ENCODE measurements around the gene PWWP2B.

Gene PWWP2B

GRCh38 chr10:132459301-132460003 is 62.5 kb downstream of the PWWP2B start:
- TF ChIP-seq EZH2phosphoT487 (IDR thresholded peaks at IDR 0.05; ENCODE audit: borderline replicate concordance) (no peak), CTCF (conservative IDR thresholded peaks at IDR 0.05; ENCODE audit: low read length) (no peak)
- H3F3A ChIP-seq (ENCODE audit: low read depth), result no peaks in the 10 kb centered on the region
- H3K4me2 ChIP-seq (ENCODE audit: low read depth, low read length, poor library complexity, severe bottlenecking), result no peak overlapping the region
- H3K36me3 ChIP-seq (ENCODE audit: insufficient read depth, low read length), result no peaks in the 10 kb centered on the region
- no peaks in the 10 kb centered on the region for H4K20me1 ChIP-seq (ENCODE audit: insufficient read depth, low read length, poor library complexity, severe bottlenecking)
- H3K79me2 ChIP-seq (ENCODE audit: insufficient read depth, low read length), result no peaks in the 10 kb centered on the region
- H3K27me3 ChIP-seq (ENCODE audit: insufficient read depth, low read length, poor library complexity, severe bottlenecking), result no peaks in the 10 kb centered on the region
- H3K4me1 ChIP-seq (ENCODE audit: insufficient read depth, low read length, poor library complexity, severe bottlenecking), result peaks cover 4% of the 10 kb centered on the region
- no peak overlapping the region for H3K4me3 ChIP-seq (ENCODE audit: low read length, poor library complexity, severe bottlenecking)
- no peaks in the 10 kb centered on the region for H3K9me2 ChIP-seq (replicated peaks; ENCODE audit: low read depth, low read length)
- H2AFZ ChIP-seq (ENCODE audit: low read length), result no peak overlapping the region
- H3K9ac ChIP-seq (ENCODE audit: low read depth, low read length, poor library complexity, severe bottlenecking), result no peak overlapping the region
- H3K9me3 ChIP-seq (ENCODE audit: insufficient read depth, low read depth, low read length), result no peaks in the 10 kb centered on the region

- Histone ChIP-seq H3K4me3 (ENCODE audit: low read length, poor library complexity, severe bottlenecking) (no peak overlapping the region), H2AFZ (ENCODE audit: low read length) (no peak overlapping the region), H3K79me2 (ENCODE audit: insufficient read depth, low read length) (no peaks in the 10 kb centered on the region), H4K20me1 (ENCODE audit: insufficient read depth, low read length, poor library complexity, severe bottlenecking) (no peaks in the 10 kb centered on the region), H3K9me2 (replicated peaks; ENCODE audit: low read depth, low read length) (no peaks in the 10 kb centered on the region), H3K27me3 (ENCODE audit: insufficient read depth, low read length, poor library complexity, severe bottlenecking) (no peaks in the 10 kb centered on the region), H3F3A (ENCODE audit: low read depth) (no peaks in the 10 kb centered on the region), H3K9me3 (ENCODE audit: insufficient read depth, low read depth, low read length) (no peaks in the 10 kb centered on the region), H3K9ac (ENCODE audit: low read depth, low read length, poor library complexity, severe bottlenecking) (no peak overlapping the region), H3K4me1 (ENCODE audit: insufficient read depth, low read length, poor library complexity, severe bottlenecking) (peaks cover 4% of the 10 kb centered on the region), H3K4me2 (ENCODE audit: low read depth, low read length, poor library complexity, severe bottlenecking) (no peak overlapping the region), H3K36me3 (ENCODE audit: insufficient read depth, low read length) (no peaks in the 10 kb centered on the region)
- TF ChIP-seq CTCF (conservative IDR thresholded peaks at IDR 0.05; ENCODE audit: low read length) (no peak), EZH2phosphoT487 (IDR thresholded peaks at IDR 0.05; ENCODE audit: borderline replicate concordance) (no peak)
Measured at GRCh38 chr10:132460071-132460470, 63.1 kb downstream of the PWWP2B start.

DNA sequence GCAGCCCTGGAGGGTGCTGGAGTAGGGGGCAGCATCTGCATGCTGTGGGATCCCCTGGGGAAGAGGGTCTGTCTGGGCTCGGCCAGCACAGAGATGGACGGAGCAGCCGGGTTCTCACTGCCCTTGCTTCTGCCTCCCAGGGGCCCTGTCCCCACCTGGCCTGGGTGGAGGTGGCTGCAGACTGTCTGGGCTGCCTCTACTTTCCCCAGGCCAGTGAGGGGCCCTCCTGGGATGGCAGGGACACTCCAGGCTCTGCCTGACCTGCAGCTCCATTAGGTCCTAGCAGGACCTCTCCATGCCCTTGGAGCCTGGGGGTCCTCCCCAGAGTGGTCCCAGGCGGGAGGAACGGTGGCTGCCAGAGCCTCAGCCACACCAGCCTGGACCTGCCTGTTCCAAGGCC is 63.7 kb downstream of the PWWP2B start:
- no peak overlapping the region for H2AFZ ChIP-seq (ENCODE audit: low read length)
- no peaks in the 10 kb centered on the region for H3K9me3 ChIP-seq (ENCODE audit: insufficient read depth, low read depth, low read length)
- H3K79me2 ChIP-seq (ENCODE audit: insufficient read depth, low read length), result no peaks in the 10 kb centered on the region
- no peak overlapping the region for H3K9ac ChIP-seq (ENCODE audit: low read depth, low read length, poor library complexity, severe bottlenecking)
- TF ChIP-seq CTCF (conservative IDR thresholded peaks at IDR 0.05; ENCODE audit: low read length) (no peak), EZH2phosphoT487 (IDR thresholded peaks at IDR 0.05; ENCODE audit: borderline replicate concordance) (no peak)
- no peaks in the 10 kb centered on the region for H3K9me2 ChIP-seq (replicated peaks; ENCODE audit: low read depth, low read length)
- no peak overlapping the region for H3K4me3 ChIP-seq (ENCODE audit: low read length, poor library complexity, severe bottlenecking)
- no peaks in the 10 kb centered on the region for H4K20me1 ChIP-seq (ENCODE audit: insufficient read depth, low read length, poor library complexity, severe bottlenecking)
- no peaks in the 10 kb centered on the region for H3F3A ChIP-seq (ENCODE audit: low read depth)
- peaks cover 4% of the 10 kb centered on the region for H3K4me1 ChIP-seq (ENCODE audit: insufficient read depth, low read length, poor library complexity, severe bottlenecking)
- H3K27me3 ChIP-seq (ENCODE audit: insufficient read depth, low read length, poor library complexity, severe bottlenecking), result no peaks in the 10 kb centered on the region
- no peaks in the 10 kb centered on the region for H3K36me3 ChIP-seq (ENCODE audit: insufficient read depth, low read length)
- no peak overlapping the region for H3K4me2 ChIP-seq (ENCODE audit: low read depth, low read length, poor library complexity, severe bottlenecking)

Data from Loucy (cell line).